Endothelial cell of umbilical vein (primary cell): ENCODE data around the gene TTLL7. TPM values are rescaled to one million over a fixed set of nuclear protein-coding genes. Genes with fewer than 3 reads are reported as not detected.

Source experiments
- BruUV-seq: library from RNA; stranded (reverse); fragments of 400-500 nt; replicated peaks from 2 replicates; lab custom pipeline; 2021; lab: Mats Ljungman, UMichigan
- CTCF ChIA-PET: fragments of 300-600, 350-600 bp; sonication (Branson Sonifier 250); formaldehyde crosslinking; loops from one replicate; lab custom pipeline; 2021; ENCODE audit warnings: antibody characterized with exemption, inconsistent platforms; lab: Charles Lee
- POLR2A ChIA-PET: fragments of 300-600, 350-600 bp; sonication (Branson Sonifier 250); formaldehyde crosslinking; loops from one replicate; lab custom pipeline; 2021; ENCODE audit warnings: antibody characterized with exemption, inconsistent platforms; lab: Charles Lee
- DNase-seq: peaks from one replicate; pipeline ENCODE4 v3.0.0-alpha.2; 2011; ENCODE audit warnings: low read depth, low spot score
- FAIRE-seq: peaks from 2 replicates; lab custom pipeline; 2011; peaks lifted over from hg19 to GRCh38; lab: Jason Lieb, UNC
- H2AFZ ChIP-seq: 2 replicates; pipeline ENCODE4 v1.6.0; 2012; ENCODE audit warnings: low read depth, low read length, control low read depth, inconsistent platforms
- H3K27ac ChIP-seq: 2 replicates; pipeline ENCODE4 v1.5.1; 2011; ENCODE audit warnings: low read depth, mild to moderate bottlenecking, control low read depth, low read length, moderate library complexity; ENCODE audit not compliant: insufficient read depth
- H3K27me3 ChIP-seq, 2 experiments: 2 replicates each; pipeline versions ENCODE4 v1.6.0 to v1.6.1; 2011; ENCODE audit warnings: low read length in 2 of 2, mixed read lengths in 1 of 2; ENCODE audit not compliant: control insufficient read depth in 2 of 2, insufficient read depth in 2 of 2
- H3K36me3 ChIP-seq, 2 experiments: 2 replicates in 1 of 2; 3 replicates in 1 of 2; pipeline ENCODE4 v1.5.1; 2011; ENCODE audit warnings: low read length in 2 of 2, mild to moderate bottlenecking in 1 of 2, moderate library complexity in 1 of 2; ENCODE audit not compliant: control insufficient read depth in 2 of 2, insufficient read depth in 2 of 2; ENCODE audit errors: extremely low read depth in 1 of 2
- H3K4me1 ChIP-seq: 3 replicates; pipeline ENCODE4 v1.5.1; 2011; ENCODE audit warnings: mild to moderate bottlenecking, low read length; ENCODE audit not compliant: control insufficient read depth, insufficient read depth; ENCODE audit errors: extremely low read depth
- H3K4me2 ChIP-seq: 2 replicates; pipeline ENCODE4 v1.6.1; 2011; ENCODE audit warnings: low read length, control low read depth, mixed read lengths; ENCODE audit not compliant: insufficient read depth
- H3K4me3 ChIP-seq, 3 experiments: fragments of 200-600 bp in 1 of 3; sonication (generic), shearing (Covaris generic) in 1 of 3; replicated peaks in 1 of 3; 2 replicates each; pipeline ENCODE4 v1.5.1; 2011 to 2016; ENCODE audit warnings: control low read depth in 3 of 3, low read length in 3 of 3, mild to moderate bottlenecking in 2 of 3, inconsistent platforms in 1 of 3, low read depth in 1 of 3, moderate library complexity in 1 of 3; ENCODE audit not compliant: insufficient read depth in 1 of 3
- H3K79me2 ChIP-seq: 2 replicates; pipeline ENCODE4 v1.6.0; 2012; ENCODE audit warnings: low read length, inconsistent platforms; ENCODE audit not compliant: control insufficient read depth, insufficient read depth
- H3K9ac ChIP-seq: replicated peaks from 2 replicates; pipeline ENCODE3; 2011; ENCODE audit warnings: low read length, control low read depth; ENCODE audit not compliant: insufficient read depth; ENCODE audit errors: extremely low read depth
- H3K9me1 ChIP-seq: replicated peaks from 3 replicates; pipeline ENCODE4 v1.6.0; 2011; ENCODE audit warnings: mild to moderate bottlenecking, low read length; ENCODE audit not compliant: control insufficient read depth, insufficient read depth; ENCODE audit errors: extremely low read depth
- H3K9me3 ChIP-seq: replicated peaks from 2 replicates; pipeline ENCODE4 v1.5.1; 2012; ENCODE audit warnings: low read length, inconsistent platforms; ENCODE audit not compliant: control insufficient read depth, insufficient read depth
- H4K20me1 ChIP-seq: replicated peaks from 2 replicates; pipeline ENCODE3; 2011; ENCODE audit warnings: mild to moderate bottlenecking, low read length; ENCODE audit not compliant: control insufficient read depth, insufficient read depth; ENCODE audit errors: extremely low read depth
- CTCF ChIP-seq, 2 donors: IDR thresholded peaks; 1 replicate in 1 of 2; 2 replicates in 1 of 2; pipeline ENCODE4 v1.5.1; 2011; ENCODE audit warnings: low read length in 2 of 2, mild to moderate bottlenecking in 2 of 2, moderate library complexity in 2 of 2, control low read depth in 1 of 2, inconsistent platforms in 1 of 2, low read depth in 1 of 2; ENCODE audit not compliant: insufficient read depth in 1 of 2; ENCODE audit errors: extremely low read depth in 1 of 2
- EZH2 ChIP-seq: IDR thresholded peaks from 2 replicates; pipeline ENCODE4 v1.6.1; 2012; ENCODE audit warnings: borderline replicate concordance, low read depth, mild to moderate bottlenecking, moderate library complexity, low read length, inconsistent platforms; ENCODE audit not compliant: severe bottlenecking
- FOS ChIP-seq: IDR thresholded peaks from 2 replicates; pipeline ENCODE4 v1.6.1; 2011; ENCODE audit warnings: mild to moderate bottlenecking, low read length, moderate library complexity, borderline replicate concordance; ENCODE audit not compliant: insufficient read depth
- GATA2 ChIP-seq: IDR thresholded peaks from 2 replicates; pipeline ENCODE4 v1.7.0; 2011; ENCODE audit warnings: low read depth, mild to moderate bottlenecking, moderate library complexity, mixed read lengths, low read length; ENCODE audit not compliant: insufficient read length, insufficient read depth
- JUN ChIP-seq: IDR thresholded peaks from 2 replicates; pipeline ENCODE4 v1.6.1; 2011; ENCODE audit warnings: borderline replicate concordance, low read depth; ENCODE audit not compliant: insufficient read length, insufficient read depth
- MAX ChIP-seq: IDR thresholded peaks from 2 replicates; pipeline ENCODE4 v1.6.1; 2011; ENCODE audit not compliant: insufficient read depth, insufficient read length
- MYC ChIP-seq: IDR thresholded peaks from one replicate; pipeline ENCODE4 v1.6.1; 2011; ENCODE audit warnings: mild to moderate bottlenecking, low read depth, low read length
- POLR2A ChIP-seq: IDR thresholded peaks from 2 replicates; pipeline ENCODE4 v1.6.1; 2012; ENCODE audit warnings: low read depth, mild to moderate bottlenecking, control low read depth, low read length
- POLR2AphosphoS5 ChIP-seq: IDR thresholded peaks from 2 replicates; pipeline ENCODE4 v1.6.1; 2012; ENCODE audit warnings: low read depth, mild to moderate bottlenecking, control low read depth, low read length, moderate library complexity; ENCODE audit not compliant: insufficient read depth
- dilution Hi-C: fragments of 300-500 bp; cut with MboI; formaldehyde crosslinking; loops from one replicate; pipeline ENCODE4 v1.15.0; 2019; ENCODE audit warnings: low sequenced_read_pairs; ENCODE audit not compliant: extremely low pct_ligation_motif_present
- intact Hi-C: fragments of 100-400 bp; cut with micrococcal nuclease; formaldehyde crosslinking; loops from one replicate; pipeline ENCODE4 v1.10.0; 2022
- polyA plus RNA-seq, 4 experiments: library from polyadenylated mRNA; depleted of rRNA in 3 of 4; stranded (reverse) in 3 of 4; unstranded in 1 of 4; fragments of >200 nt; gene quantifications; 2 replicates each; pipeline versions ENCODE4 v1.2.1 to v1.2.3, GENCODE V29; 2011 to 2012; ENCODE audit warnings: missing spikeins in 1 of 4
- total RNA-seq: library from RNA; stranded (reverse); gene quantifications from 2 replicates; pipeline ENCODE4 v1.2.3, GENCODE V29; 2021

The TTLL7 gene
- total and polyA plus RNA-seq, 2 donors (not counting 3 experiments of a cell fraction or from before 2014, with no cell fraction given): 2.1 to 11.7 TPM

- POLR2A ChIA-PET: no interaction called here
- peak overlapping the region; percentile 88 for H3K27ac ChIP-seq
- peak overlapping the region; percentile 87 for H3K4me2 ChIP-seq
Measured at GRCh38 chr1:83999316-83999819, 436 bp upstream of the TTLL7 start.

More at GRCh38 chr1:83999316-83999819, 436 bp upstream of the TTLL7 start:
- no peaks in the 10 kb centered on the region for H4K20me1 ChIP-seq
- DNase-seq: peak; percentile 67
- H3K27me3 ChIP-seq: peaks cover 2 to 5% of the 10 kb centered on the region in 2 experiments
- no peaks in the 10 kb centered on the region for H3K9me1 ChIP-seq
- CTCF ChIA-PET: interaction anchor here (0.7 to 1.4 kb wide), 5 partner anchors 11 to 123 kb away, joined by 3 to 5 read pairs (median 4); no protein-coding TSS in a partner anchor
- FAIRE-seq: peak; percentile 70
- H3K36me3 ChIP-seq: no peaks in the 10 kb centered on the region
- peak overlapping the region; percentile 86 for H3K9ac ChIP-seq
- no peak for TF ChIP-seq POLR2A
- TF ChIP-seq MAX: no peak
- TF ChIP-seq POLR2AphosphoS5: no peak
- no peak for TF ChIP-seq CTCF (IDR thresholded peaks at IDR 0.05; ENCODE audit: extremely low read depth in 1 of 2, insufficient read depth in 1 of 2, low read depth in 1 of 2, low read length in 2 of 2)
- TF ChIP-seq GATA2: no peak
- TF ChIP-seq EZH2: no peak
- TF ChIP-seq JUN: no peak
- no peak for TF ChIP-seq FOS
- no peak for TF ChIP-seq MYC
- dilution Hi-C loops (no loop called here), intact Hi-C loops (loop anchor here (1.0 to 10.0 kb wide), 3 partner anchors 78 to 435 kb away; no protein-coding TSS in a partner anchor)
- no peaks in the 10 kb centered on the region for H3K9me3 ChIP-seq
- peaks cover 17% of the 10 kb centered on the region for H3K4me1 ChIP-seq
- peak overlapping the region; percentile 98 for H2AFZ ChIP-seq
- no peaks in the 10 kb centered on the region for H3K79me2 ChIP-seq
- BruUV-seq: no TSS peak
- peak overlapping the region; percentile 63 to 76 (median 74) for H3K4me3 ChIP-seq
